ENCODE measurements around the gene ASB7.

The ASB7 gene

GRCh38 chr15:100597862-100598261, 4.5 kb upstream of the ASB7 start:
- no peak overlapping the region for H3K27ac ChIP-seq
- TF ChIP-seq CTCF (conservative IDR thresholded peaks at IDR 0.05): no peak

GRCh38 chr15:100598655-100599054, 3.7 kb upstream of the ASB7 start:
- H3K27ac ChIP-seq: no peak overlapping the region
- TF ChIP-seq CTCF (conservative IDR thresholded peaks at IDR 0.05) (no peak), ZFX (IDR thresholded peaks at IDR 0.05) (no peak)

GRCh38 chr15:100601163-100601562, 1.2 kb upstream of the ASB7 start:
- TF ChIP-seq CTCF (conservative IDR thresholded peaks at IDR 0.05) (no peak), ZFX (IDR thresholded peaks at IDR 0.05) (no peak)
- H3K27ac ChIP-seq: peak overlapping the region; percentile 96

GRCh38 chr15:100601617-100602063, 749 bp upstream of the ASB7 start:
- peak overlapping the region; percentile 96 for H3K27ac ChIP-seq
- TF ChIP-seq ZFX (IDR thresholded peaks at IDR 0.05) (no peak), CTCF (conservative IDR thresholded peaks at IDR 0.05) (no peak)

GRCh38 chr15:100602823-100603393, 519 bp downstream of the ASB7 start:
- TF ChIP-seq ZFX (IDR thresholded peaks at IDR 0.05) (no peak; the same call in 1 of the 2 replicates), CTCF (conservative IDR thresholded peaks at IDR 0.05) (no peak)

GRCh38 chr15:100612539-100612938, 10.2 kb downstream of the ASB7 start:
- TF ChIP-seq ZFX (IDR thresholded peaks at IDR 0.05) (no peak), CTCF (conservative IDR thresholded peaks at IDR 0.05) (no peak)
- no peak overlapping the region for H3K27ac ChIP-seq

More at GRCh38 chr15:100602823-100603393, 519 bp downstream of the ASB7 start:
- H3K27ac ChIP-seq: peak overlapping the region; percentile 96

GRCh38 chr15:100613208-100613607, 10.8 kb downstream of the ASB7 start:
- TF ChIP-seq CTCF (conservative IDR thresholded peaks at IDR 0.05) (no peak), ZFX (IDR thresholded peaks at IDR 0.05) (no peak)
- H3K27ac ChIP-seq: no peak overlapping the region
